Right hindlimb (tissue), 1 donor: Measurements from ENCODE around the gene SEMA7A.

Experiments
- DNase-seq: peaks from one replicate; pipeline ENCODE4 v3.0.0-alpha.2; 2018

The SEMA7A gene

GRCh38 chr15:74414603-74415338 lies 19.0 kb downstream of the SEMA7A start:
- DNase-seq: no peak

DNA sequence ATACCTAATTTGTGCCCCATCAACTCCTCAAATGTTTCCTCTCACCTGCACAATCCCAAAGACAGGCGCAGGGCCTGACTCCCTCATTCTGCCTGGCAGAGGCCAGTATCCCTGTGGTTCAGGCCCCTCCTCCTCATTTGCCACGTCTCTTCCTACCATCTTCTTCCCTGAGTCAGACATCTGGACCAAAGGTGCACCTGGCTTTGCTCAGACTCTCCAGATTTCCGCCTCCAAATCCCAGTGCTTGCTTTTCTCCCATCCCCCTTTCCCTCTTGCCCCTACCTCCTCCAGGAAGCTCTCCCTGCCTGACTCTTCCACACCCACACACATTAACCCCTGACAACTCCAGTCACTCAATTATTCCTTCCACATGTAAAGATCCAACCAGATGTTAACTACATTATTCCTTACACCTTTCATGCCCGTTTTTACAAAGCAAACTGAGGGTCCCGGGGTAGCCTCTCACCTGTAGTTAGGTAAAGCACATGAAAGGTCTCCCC lies 19.6 kb downstream of the SEMA7A start:
- DNase-seq: no peak

GRCh38 chr15:74413350-74414080 lies 20.2 kb downstream of the SEMA7A start:
- no peak for DNase-seq

GRCh38 chr15:74412159-74412558 lies 21.6 kb downstream of the SEMA7A start:
- no peak for DNase-seq

DNA sequence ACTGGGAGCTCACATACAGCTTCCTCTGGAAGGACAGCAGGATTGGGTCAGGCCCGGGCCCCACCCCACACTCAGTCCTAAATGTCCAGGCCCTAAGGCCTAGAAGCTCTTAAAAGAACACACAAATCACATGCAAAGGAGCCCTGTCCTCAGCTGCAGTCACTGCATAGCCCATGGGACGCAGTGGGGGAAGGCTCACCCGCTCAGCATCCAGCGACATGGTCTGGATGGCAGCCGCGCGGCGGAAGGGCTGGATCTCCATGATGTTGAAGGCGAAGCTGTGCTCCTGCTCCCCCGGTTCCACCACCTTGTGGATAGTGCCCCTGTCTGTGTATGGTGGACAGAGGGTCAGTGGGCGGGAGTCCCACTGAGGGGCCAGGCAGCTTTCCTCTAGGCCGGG lies 22.1 kb downstream of the SEMA7A start:
- no peak for DNase-seq

DNA sequence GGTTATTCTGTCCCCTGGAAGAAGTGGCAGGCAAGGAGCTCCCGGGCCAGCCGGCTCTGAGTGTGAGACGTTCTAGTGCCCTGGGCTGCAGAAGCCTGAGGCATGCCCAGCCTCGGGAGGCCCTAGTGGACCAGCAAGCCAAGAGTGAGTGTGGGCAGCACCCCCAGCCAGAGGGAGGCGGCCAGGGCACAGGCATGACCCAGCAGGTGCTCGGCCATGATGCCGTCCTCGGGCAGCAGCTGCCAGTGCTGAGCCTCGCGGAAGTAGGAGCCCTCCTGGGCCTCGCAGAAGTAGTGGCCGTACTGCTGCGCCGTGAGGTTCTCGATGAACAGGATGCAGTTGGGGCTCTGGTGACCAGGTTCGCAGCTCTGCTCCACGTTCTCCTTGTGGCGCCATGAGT lies 23.3 kb downstream of the SEMA7A start:
- no peak for DNase-seq

DNA sequence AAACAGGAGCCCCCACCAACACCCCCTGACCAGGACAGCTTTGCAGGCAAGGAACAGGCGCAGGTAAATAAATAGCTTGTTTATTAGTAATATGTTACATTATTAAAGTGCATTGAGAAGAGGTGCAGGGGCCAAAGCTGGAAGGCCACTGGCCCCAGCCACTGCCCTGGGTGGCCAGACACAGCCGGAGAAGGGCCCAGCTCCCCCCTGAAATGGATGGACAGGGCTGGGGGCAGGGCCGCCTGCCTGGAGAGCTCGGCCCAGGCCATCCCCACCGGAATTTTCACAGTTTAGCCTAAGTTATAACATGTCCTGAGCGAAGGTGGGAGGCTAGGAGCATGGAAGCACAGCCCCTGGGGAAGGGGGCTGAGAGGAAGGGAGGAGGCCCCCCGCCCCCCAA lies 24.5 kb downstream of the SEMA7A start:
- DNase-seq: no peak

DNA sequence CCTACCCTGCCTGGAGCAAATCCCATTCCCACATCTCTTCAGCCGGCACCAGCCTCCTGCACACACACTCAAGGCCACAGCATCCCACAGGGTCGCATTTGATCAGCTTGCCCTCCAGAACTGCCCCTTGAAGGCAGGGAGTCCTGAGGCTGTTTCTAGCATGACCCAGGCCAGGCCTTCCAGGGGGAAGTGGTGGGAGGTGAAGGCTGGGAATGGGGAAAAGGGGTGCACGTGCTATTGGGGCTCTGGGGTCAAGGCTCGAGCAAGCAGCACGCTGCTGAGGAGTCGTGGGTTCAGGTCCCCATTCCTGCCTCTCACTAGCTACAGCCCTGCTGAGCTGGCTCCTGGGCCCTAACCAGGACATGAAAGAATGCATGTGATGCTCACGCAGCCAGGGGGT lies 24.9 kb downstream of the SEMA7A start:
- DNase-seq: no peak

GRCh38 chr15:74408385-74408784 lies 25.4 kb downstream of the SEMA7A start:
- no peak for DNase-seq

DNA sequence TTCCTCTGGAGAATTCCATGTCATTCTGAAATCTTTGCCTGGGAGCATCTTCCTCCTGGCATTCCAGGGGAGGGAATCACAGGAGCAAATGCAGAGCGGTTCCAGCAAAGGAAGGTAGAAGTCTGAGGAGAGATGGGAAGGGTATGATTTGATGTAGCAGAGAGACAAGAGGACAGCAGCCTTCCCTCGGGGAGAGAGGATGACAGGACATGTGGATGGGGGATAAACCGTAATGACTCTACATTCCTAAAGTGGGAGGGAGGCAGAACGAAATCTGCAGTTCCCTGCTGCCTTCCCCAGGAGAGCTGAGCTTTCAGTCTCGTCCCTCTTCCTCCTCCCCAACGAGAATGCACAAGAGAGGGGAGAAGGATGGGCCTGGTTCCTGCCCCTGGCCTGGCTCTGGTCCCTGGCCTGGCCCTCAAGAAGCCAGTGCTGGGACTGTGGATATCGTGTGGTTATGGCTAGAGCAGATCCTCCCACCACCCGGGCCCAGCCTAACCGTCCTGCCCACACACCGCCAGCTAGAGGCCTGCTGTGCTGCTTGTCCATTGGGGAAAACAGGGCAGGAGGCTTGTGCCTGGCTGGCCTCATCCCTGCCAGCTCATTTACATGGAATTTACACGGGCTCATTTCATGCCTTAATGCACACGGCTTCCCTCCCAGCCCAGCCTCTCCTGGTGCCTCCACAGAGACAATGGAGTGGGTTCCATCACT lies 26.6 kb downstream of the SEMA7A start:
- DNase-seq: peak; percentile 66

GRCh38 chr15:74406517-74406916 lies 27.2 kb downstream of the SEMA7A start:
- DNase-seq: no peak

GRCh38 chr15:74405823-74406222 lies 27.9 kb downstream of the SEMA7A start:
- DNase-seq: no peak

- DNase-seq: peak; percentile 79
Observed at GRCh38 chr15:74403991-74404563, 29.7 kb downstream of the SEMA7A start.

GRCh38 chr15:74403588-74403919 lies 30.2 kb downstream of the SEMA7A start:
- no peak for DNase-seq

- DNase-seq: no peak
Observed at GRCh38 chr15:74402873-74403587, 30.7 kb downstream of the SEMA7A start.

- no peak for DNase-seq
Observed at GRCh38 chr15:74402337-74402841, 31.4 kb downstream of the SEMA7A start.

- no peak for DNase-seq
Observed at GRCh38 chr15:74400915-74401757, 32.6 kb downstream of the SEMA7A start.

DNA sequence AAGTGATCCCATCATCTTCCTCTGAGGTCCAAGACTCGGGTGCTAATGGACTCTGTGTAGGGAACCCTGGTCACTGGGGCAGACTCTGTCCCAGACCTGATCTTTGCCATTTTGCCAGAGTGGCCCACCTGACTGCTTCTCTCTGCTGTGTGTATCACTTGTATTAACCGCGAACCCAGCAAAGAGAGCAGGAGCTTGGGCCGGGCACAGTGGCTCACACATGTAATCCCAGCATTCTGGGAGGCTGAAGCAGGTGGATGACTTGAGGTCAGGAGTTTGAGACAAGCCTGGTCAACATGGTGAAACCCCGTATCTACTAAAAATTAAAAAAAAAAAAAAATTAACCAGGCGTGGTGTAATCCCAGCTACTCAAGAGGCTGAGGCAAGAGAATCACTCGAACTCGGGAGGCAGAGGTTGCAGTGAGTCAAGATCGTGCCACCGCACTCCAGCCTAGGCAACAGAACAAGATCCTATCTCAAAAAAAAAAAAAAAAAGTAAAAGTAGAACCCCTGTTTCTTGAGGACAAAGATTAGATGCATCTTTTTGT lies 33.4 kb downstream of the SEMA7A start:
- no peak for DNase-seq

DNA sequence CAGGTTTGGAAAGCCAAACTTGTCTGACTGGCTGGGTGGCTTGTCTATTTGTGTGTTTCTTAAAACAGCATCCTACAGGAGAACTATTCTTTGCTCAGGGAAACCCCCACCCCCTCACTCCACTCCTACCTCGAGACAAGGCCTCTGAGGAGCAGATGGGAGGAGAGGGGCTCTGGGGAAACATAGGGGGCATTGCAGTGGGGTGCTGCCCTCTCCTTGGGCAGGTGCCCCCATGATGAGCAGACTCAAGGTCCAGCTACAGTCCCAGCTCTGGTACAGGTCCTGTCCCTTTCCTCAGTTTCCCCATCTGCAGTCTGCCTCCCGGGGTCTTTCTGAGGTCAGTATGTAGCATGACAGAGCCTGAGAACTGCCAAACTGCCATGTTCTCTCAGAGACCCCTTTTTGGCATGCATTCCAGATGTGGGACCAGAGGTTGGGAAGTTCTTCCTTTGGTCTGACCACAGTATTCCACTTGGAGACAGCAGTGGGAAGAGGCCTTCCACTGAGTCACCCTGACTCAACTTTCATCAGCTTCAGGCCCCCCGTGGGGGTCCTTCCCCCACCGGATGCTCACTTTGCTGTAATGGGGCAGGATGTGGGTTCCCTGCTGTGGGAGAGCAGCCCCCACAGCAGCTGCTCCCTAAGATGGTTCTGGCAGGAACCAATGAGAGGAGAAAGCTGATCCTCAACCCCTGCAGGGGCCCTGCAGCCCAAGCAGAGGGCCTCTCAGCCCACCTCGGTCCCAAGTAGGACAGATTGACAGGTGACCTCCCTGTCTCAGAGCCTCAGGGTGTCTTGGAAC lies 34.0 kb downstream of the SEMA7A start:
- peak; percentile 15 for DNase-seq

GRCh38 chr15:74399100-74399499 lies 34.7 kb downstream of the SEMA7A start:
- no peak for DNase-seq
